HEK293 (cell line): Measurements from ENCODE around the gene HOXA6.

Experiments
- GFI1B ChIP-seq: fragments of 450-650 bp; formaldehyde crosslinking; IDR thresholded peaks from 2 replicates; pipeline ENCODE4 v1.5.1; 2016; ENCODE audit warnings: missing biosample characterization, missing genetic modification characterization
- GLI2 ChIP-seq: fragments of 450-650 bp; formaldehyde crosslinking; IDR thresholded peaks from 2 replicates; pipeline ENCODE4; 2017; ENCODE audit warnings: missing biosample characterization, missing genetic modification characterization, low read depth, borderline replicate concordance
- KLF16 ChIP-seq: fragments of 450-650 bp; formaldehyde crosslinking; IDR thresholded peaks from 2 replicates; pipeline ENCODE4 v1.5.1; 2017; ENCODE audit warnings: missing biosample characterization, missing genetic modification characterization
- KLF9 ChIP-seq: fragments of 450-650 bp; formaldehyde crosslinking; IDR thresholded peaks from 2 replicates; pipeline ENCODE4 v1.5.1; 2016; ENCODE audit warnings: missing biosample characterization, missing genetic modification characterization, low read depth
- SP7 ChIP-seq: fragments of 450-650 bp; formaldehyde crosslinking; IDR thresholded peaks from 2 replicates; pipeline ENCODE4 v1.5.1; 2016; ENCODE audit warnings: missing biosample characterization, missing genetic modification characterization
- TCF7L2 ChIP-seq: IDR thresholded peaks from 2 replicates; pipeline ENCODE4 v1.6.1; 2011; ENCODE audit warnings: low read depth, mild to moderate bottlenecking, inconsistent platforms, low read length, moderate library complexity, borderline replicate concordance
- ZBTB17 ChIP-seq: fragments of 450-650 bp; formaldehyde crosslinking; IDR thresholded peaks from 2 replicates; pipeline ENCODE4 v1.5.1; 2016; ENCODE audit warnings: missing biosample characterization, missing genetic modification characterization
- ZBTB20 ChIP-seq: fragments of 450-650 bp; formaldehyde crosslinking; IDR thresholded peaks from 2 replicates; pipeline ENCODE4 v1.5.1; 2016; ENCODE audit warnings: missing biosample characterization, missing genetic modification characterization
- ZBTB49 ChIP-seq: fragments of 450-650 bp; formaldehyde crosslinking; IDR thresholded peaks from 2 replicates; pipeline ENCODE4 v1.5.1; 2016; ENCODE audit warnings: missing biosample characterization, missing genetic modification characterization, low read depth
- ZFP3 ChIP-seq: fragments of 450-650 bp; formaldehyde crosslinking; IDR thresholded peaks from 2 replicates; pipeline ENCODE4 v1.5.1; 2016; ENCODE audit warnings: low read depth, missing biosample characterization, missing genetic modification characterization
- ZFP41 ChIP-seq: fragments of 450-650 bp; formaldehyde crosslinking; IDR thresholded peaks from 2 replicates; pipeline ENCODE4 v1.5.1; 2016; ENCODE audit warnings: missing biosample characterization, missing genetic modification characterization, borderline replicate concordance
- ZNF146 ChIP-seq: fragments of 450-650 bp; formaldehyde crosslinking; IDR thresholded peaks from 2 replicates; pipeline ENCODE4 v1.5.1; 2016; ENCODE audit warnings: missing biosample characterization, missing genetic modification characterization
- ZNF239 ChIP-seq: fragments of 450-650 bp; formaldehyde crosslinking; IDR thresholded peaks from 2 replicates; pipeline ENCODE4 v1.5.1; 2016; ENCODE audit warnings: missing biosample characterization, missing genetic modification characterization
- ZNF248 ChIP-seq: fragments of 450-650 bp; formaldehyde crosslinking; IDR thresholded peaks from 2 replicates; pipeline ENCODE4 v1.5.1; 2017; ENCODE audit warnings: missing biosample characterization, missing genetic modification characterization
- ZNF311 ChIP-seq: fragments of 450-650 bp; formaldehyde crosslinking; IDR thresholded peaks from 2 replicates; pipeline ENCODE4 v1.5.1; 2017; ENCODE audit warnings: missing biosample characterization, missing genetic modification characterization, borderline replicate concordance
- ZNF48 ChIP-seq: fragments of 450-650 bp; formaldehyde crosslinking; IDR thresholded peaks from 2 replicates; pipeline ENCODE4 v1.5.1; 2016; ENCODE audit warnings: missing biosample characterization, missing genetic modification characterization
- ZNF544 ChIP-seq: fragments of 450-650 bp; formaldehyde crosslinking; IDR thresholded peaks from 2 replicates; pipeline ENCODE4 v1.5.0; 2017; ENCODE audit warnings: missing biosample characterization, missing genetic modification characterization
- ZNF560 ChIP-seq: fragments of 450-650 bp; formaldehyde crosslinking; IDR thresholded peaks from 2 replicates; pipeline ENCODE4 v1.5.1; 2017; ENCODE audit warnings: missing biosample characterization, missing genetic modification characterization, borderline replicate concordance
- ZNF654 ChIP-seq: fragments of 450-650 bp; formaldehyde crosslinking; IDR thresholded peaks from 2 replicates; pipeline ENCODE4 v1.5.1; 2016; ENCODE audit warnings: low read depth, missing biosample characterization, missing genetic modification characterization
- ZNF658 ChIP-seq: fragments of 450-650 bp; formaldehyde crosslinking; IDR thresholded peaks from 2 replicates; pipeline ENCODE4; 2016; ENCODE audit warnings: missing biosample characterization, missing genetic modification characterization
- ZNF664 ChIP-seq: fragments of 450-650 bp; formaldehyde crosslinking; IDR thresholded peaks from 2 replicates; pipeline ENCODE4 v1.5.1; 2016; ENCODE audit warnings: missing biosample characterization, missing genetic modification characterization
- ZNF692 ChIP-seq: fragments of 450-650 bp; formaldehyde crosslinking; IDR thresholded peaks from 2 replicates; pipeline ENCODE4 v1.5.1; 2016; ENCODE audit warnings: missing biosample characterization, missing genetic modification characterization
- ZNF701 ChIP-seq: fragments of 450-650 bp; formaldehyde crosslinking; IDR thresholded peaks from 2 replicates; pipeline ENCODE4 v1.5.1; 2016; ENCODE audit warnings: missing biosample characterization, missing genetic modification characterization
- ZNF837 ChIP-seq: fragments of 450-650 bp; formaldehyde crosslinking; IDR thresholded peaks from 2 replicates; pipeline ENCODE4 v1.5.1; 2016; ENCODE audit warnings: missing biosample characterization, missing genetic modification characterization
- TF ChIP-seq, protein P1 (sequence below): fragments of 450-650 bp; formaldehyde crosslinking; IDR thresholded peaks from 2 replicates; pipeline ENCODE4 v1.5.1; 2016; ENCODE audit warnings: missing biosample characterization, missing genetic modification characterization
- TF ChIP-seq, protein P2 (sequence below): fragments of 450-650 bp; formaldehyde crosslinking; IDR thresholded peaks from 2 replicates; pipeline ENCODE4 v1.5.1; 2016; ENCODE audit warnings: missing biosample characterization, missing genetic modification characterization, borderline replicate concordance
- TF ChIP-seq, protein P3 (sequence below): fragments of 450-650 bp; formaldehyde crosslinking; IDR thresholded peaks from 2 replicates; pipeline ENCODE4 v1.5.1; 2016; ENCODE audit warnings: missing biosample characterization, missing genetic modification characterization

Gene HOXA6

DNA sequence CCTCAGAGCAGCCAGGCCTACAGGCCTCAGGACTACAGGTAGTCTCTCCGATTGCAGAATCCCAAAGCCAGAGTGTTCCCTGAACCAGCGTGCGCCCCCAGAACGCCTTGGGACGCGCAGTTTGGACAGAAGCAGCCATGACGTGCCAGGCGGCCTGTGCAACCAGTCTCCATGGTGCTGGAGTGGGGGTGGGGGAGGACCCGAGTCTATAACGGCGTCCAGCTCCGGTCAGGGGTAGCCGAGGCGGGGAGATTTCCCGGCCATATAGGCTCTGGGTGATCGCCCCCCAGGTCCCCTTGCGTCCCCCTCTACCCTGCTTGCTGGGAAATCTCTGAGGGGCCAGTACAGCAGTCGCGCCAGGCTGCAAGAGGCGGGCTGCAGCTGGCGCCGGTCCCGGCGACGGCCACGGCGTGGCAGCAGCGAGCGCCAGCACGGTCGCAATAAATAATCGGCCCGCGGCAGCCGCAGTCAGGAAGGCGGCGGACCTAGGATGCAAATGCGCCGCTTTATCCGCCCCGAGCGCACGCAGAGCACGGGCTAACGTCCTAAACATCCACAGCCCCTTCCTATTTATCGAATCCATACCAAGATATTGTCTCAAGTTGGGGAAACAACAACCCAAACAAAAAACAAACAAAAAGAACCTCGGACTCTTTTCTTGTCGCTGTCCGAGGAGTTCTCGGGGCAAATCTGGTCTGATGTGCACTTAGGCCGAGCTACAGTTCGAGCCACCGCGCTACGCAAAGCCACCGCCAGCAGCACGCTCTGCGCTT is 3.2 kb upstream of the HOXA6 start (continued):
- TF ChIP-seq, protein P1, sequence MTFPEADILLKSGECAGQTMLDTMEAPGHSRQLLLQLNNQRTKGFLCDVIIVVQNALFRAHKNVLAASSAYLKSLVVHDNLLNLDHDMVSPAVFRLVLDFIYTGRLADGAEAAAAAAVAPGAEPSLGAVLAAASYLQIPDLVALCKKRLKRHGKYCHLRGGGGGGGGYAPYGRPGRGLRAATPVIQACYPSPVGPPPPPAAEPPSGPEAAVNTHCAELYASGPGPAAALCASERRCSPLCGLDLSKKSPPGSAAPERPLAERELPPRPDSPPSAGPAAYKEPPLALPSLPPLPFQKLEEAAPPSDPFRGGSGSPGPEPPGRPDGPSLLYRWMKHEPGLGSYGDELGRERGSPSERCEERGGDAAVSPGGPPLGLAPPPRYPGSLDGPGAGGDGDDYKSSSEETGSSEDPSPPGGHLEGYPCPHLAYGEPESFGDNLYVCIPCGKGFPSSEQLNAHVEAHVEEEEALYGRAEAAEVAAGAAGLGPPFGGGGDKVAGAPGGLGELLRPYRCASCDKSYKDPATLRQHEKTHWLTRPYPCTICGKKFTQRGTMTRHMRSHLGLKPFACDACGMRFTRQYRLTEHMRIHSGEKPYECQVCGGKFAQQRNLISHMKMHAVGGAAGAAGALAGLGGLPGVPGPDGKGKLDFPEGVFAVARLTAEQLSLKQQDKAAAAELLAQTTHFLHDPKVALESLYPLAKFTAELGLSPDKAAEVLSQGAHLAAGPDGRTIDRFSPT (tag by site-specific recombination) = no peak
- no peak for TF ChIP-seq ZNF654
- TF ChIP-seq, protein P2, sequence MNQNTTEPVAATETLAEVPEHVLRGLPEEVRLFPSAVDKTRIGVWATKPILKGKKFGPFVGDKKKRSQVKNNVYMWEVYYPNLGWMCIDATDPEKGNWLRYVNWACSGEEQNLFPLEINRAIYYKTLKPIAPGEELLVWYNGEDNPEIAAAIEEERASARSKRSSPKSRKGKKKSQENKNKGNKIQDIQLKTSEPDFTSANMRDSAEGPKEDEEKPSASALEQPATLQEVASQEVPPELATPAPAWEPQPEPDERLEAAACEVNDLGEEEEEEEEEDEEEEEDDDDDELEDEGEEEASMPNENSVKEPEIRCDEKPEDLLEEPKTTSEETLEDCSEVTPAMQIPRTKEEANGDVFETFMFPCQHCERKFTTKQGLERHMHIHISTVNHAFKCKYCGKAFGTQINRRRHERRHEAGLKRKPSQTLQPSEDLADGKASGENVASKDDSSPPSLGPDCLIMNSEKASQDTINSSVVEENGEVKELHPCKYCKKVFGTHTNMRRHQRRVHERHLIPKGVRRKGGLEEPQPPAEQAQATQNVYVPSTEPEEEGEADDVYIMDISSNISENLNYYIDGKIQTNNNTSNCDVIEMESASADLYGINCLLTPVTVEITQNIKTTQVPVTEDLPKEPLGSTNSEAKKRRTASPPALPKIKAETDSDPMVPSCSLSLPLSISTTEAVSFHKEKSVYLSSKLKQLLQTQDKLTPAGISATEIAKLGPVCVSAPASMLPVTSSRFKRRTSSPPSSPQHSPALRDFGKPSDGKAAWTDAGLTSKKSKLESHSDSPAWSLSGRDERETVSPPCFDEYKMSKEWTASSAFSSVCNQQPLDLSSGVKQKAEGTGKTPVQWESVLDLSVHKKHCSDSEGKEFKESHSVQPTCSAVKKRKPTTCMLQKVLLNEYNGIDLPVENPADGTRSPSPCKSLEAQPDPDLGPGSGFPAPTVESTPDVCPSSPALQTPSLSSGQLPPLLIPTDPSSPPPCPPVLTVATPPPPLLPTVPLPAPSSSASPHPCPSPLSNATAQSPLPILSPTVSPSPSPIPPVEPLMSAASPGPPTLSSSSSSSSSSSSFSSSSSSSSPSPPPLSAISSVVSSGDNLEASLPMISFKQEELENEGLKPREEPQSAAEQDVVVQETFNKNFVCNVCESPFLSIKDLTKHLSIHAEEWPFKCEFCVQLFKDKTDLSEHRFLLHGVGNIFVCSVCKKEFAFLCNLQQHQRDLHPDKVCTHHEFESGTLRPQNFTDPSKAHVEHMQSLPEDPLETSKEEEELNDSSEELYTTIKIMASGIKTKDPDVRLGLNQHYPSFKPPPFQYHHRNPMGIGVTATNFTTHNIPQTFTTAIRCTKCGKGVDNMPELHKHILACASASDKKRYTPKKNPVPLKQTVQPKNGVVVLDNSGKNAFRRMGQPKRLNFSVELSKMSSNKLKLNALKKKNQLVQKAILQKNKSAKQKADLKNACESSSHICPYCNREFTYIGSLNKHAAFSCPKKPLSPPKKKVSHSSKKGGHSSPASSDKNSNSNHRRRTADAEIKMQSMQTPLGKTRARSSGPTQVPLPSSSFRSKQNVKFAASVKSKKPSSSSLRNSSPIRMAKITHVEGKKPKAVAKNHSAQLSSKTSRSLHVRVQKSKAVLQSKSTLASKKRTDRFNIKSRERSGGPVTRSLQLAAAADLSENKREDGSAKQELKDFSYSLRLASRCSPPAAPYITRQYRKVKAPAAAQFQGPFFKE = no peak
- no peak for TF ChIP-seq ZNF146
- TF ChIP-seq ZNF664 = no peak
- no peak for TF ChIP-seq ZNF248 (tag by site-specific recombination)
- no peak for TF ChIP-seq TCF7L2
- TF ChIP-seq KLF9 (tag by site-specific recombination) = no peak
- no peak for TF ChIP-seq ZFP41 (tag by site-specific recombination)
- TF ChIP-seq ZNF837 = no peak
- no peak for TF ChIP-seq ZNF701 (tag by site-specific recombination)
- no peak for TF ChIP-seq ZNF692
- no peak for TF ChIP-seq ZNF658 (tag by site-specific recombination)
- peak; percentile 60; the same call in 1 of the 2 replicates for TF ChIP-seq SP7 (tag by site-specific recombination)
- TF ChIP-seq GLI2 (tag by site-specific recombination) = no peak
- no peak for TF ChIP-seq ZNF239 (tag by site-specific recombination)
- no peak for TF ChIP-seq ZNF48 (tag by site-specific recombination)
- no peak for TF ChIP-seq KLF16 (tag by site-specific recombination)
- no peak for TF ChIP-seq ZFP3 (tag by site-specific recombination)
- no peak for TF ChIP-seq ZNF544 (tag by site-specific recombination)
- peak; percentile 40; the same call in 1 of the 2 replicates for TF ChIP-seq ZBTB17 (tag by site-specific recombination)
- TF ChIP-seq ZNF560 (tag by site-specific recombination) = no peak
- TF ChIP-seq, protein P3, sequence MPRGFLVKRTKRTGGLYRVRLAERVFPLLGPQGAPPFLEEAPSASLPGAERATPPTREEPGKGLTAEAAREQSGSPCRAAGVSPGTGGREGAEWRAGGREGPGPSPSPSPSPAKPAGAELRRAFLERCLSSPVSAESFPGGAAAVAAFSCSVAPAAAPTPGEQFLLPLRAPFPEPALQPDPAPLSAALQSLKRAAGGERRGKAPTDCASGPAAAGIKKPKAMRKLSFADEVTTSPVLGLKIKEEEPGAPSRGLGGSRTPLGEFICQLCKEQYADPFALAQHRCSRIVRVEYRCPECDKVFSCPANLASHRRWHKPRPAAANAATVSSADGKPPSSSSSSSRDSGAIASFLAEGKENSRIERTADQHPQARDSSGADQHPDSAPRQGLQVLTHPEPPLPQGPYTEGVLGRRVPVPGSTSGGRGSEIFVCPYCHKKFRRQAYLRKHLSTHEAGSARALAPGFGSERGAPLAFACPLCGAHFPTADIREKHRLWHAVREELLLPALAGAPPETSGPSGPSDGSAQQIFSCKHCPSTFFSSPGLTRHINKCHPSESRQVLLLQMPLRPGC (tag by site-specific recombination) = no peak
- TF ChIP-seq GFI1B (tag by site-specific recombination) = no peak
- no peak for TF ChIP-seq ZBTB49
- TF ChIP-seq ZNF311 (tag by site-specific recombination) = no peak
- no peak for TF ChIP-seq ZBTB20 (tag by site-specific recombination)
